Activated CD8-positive, alpha-beta T cell treated with anti-CD3 and anti-CD28 coated beads for 36 hours (primary cell): ENCODE data around the gene AOPEP. TPM values are rescaled to one million over a fixed set of nuclear protein-coding genes. Genes with fewer than 3 reads are reported as not detected.
A peak's percentile ranks its signal among the peaks of the same experiment; 100 is the strongest.

ENCODE experiments used
- ATAC-seq: fragments of 200-7000 bp; cut with Tn5 transposase; one replicate; pipeline ENCODE4 v1.10.0; 2021; ENCODE audit warnings: mild to moderate bottlenecking, moderate library complexity
- CTCF ChIA-PET: fragments of 350-600 bp; sonication (Branson Sonifier 250); formaldehyde crosslinking; loops from one replicate; lab custom pipeline; 2021; ENCODE audit warnings: antibody characterized with exemption; lab: Charles Lee
- POLR2A ChIA-PET: fragments of 350-600 bp; sonication (Branson Sonifier 250); formaldehyde crosslinking; loops from one replicate; lab custom pipeline; 2021; ENCODE audit warnings: antibody characterized with exemption; lab: Charles Lee
- DNase-seq: peaks from one replicate; pipeline ENCODE4 v3.0.0-alpha.2; 2020
- H3K27ac Mint-ChIP-seq: one replicate; pipeline ENCODE4 v1.8.0; 2021; ENCODE audit warnings: mild to moderate bottlenecking, mixed read lengths
- H3K27me3 Mint-ChIP-seq: one replicate; pipeline ENCODE4 v1.8.0; 2021; ENCODE audit warnings: mixed read lengths
- H3K36me3 Mint-ChIP-seq: one replicate; pipeline ENCODE4 v1.8.0; 2021; ENCODE audit warnings: low read depth, mixed read lengths
- H3K4me1 Mint-ChIP-seq: one replicate; pipeline ENCODE4 v1.8.0; 2021; ENCODE audit warnings: low read depth, mixed read lengths
- H3K4me3 Mint-ChIP-seq: one replicate; pipeline ENCODE4 v1.8.0; 2021; ENCODE audit warnings: mild to moderate bottlenecking, moderate library complexity, mixed read lengths
- H3K9me3 Mint-ChIP-seq: one replicate; pipeline ENCODE4 v1.8.0; 2021; ENCODE audit warnings: mixed read lengths
- intact Hi-C: fragments of 100-400 bp; cut with micrococcal nuclease; formaldehyde crosslinking; loops from one replicate; pipeline ENCODE4 v1.10.0; 2022
- total RNA-seq, 2 experiments: library from RNA; stranded (reverse); gene quantifications; one replicate each; pipeline ENCODE4 v1.2.3, GENCODE V29; 2021
- TF ChIP-seq, protein P1 (sequence below): fragments of 200-600 bp; IDR thresholded peaks from one replicate; pipeline ENCODE4 v1.8.0; 2022; ENCODE audit warnings: antibody characterized with exemption, mild to moderate bottlenecking

AOPEP gene
- total RNA-seq, 2 experiments from 2014 or later: 7.1 to 8.7 TPM

DNA sequence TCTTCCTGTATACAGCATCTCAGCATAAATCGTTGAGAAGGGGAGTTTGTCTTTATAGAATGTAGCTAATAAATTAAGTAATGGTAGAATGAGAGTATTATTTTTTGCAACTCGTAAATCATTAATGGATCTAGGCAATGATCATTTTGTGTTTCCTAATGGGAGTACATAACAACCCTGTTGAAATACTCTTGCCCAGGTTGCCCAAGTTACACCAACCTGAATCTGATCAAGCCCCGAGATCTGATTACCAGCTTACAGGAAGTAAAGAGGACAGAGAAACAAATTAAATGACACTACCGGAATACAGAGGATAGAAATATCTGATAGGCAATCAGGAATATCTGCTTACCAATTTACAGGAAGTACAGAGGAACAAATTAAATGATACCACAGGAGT is 107.3 kb downstream of the AOPEP start:
- CTCF ChIA-PET: interaction anchor here (1.8 kb wide), 1 partner anchor 16 kb away, joined by 3 read pairs; no protein-coding TSS in a partner anchor
- DNase-seq (no peak), ATAC-seq (no peak)
- no peaks in the 10 kb centered on the region for H3K4me1 Mint-ChIP-seq
- intact Hi-C loops: no loop called here
- H3K27ac Mint-ChIP-seq: no peak overlapping the region
- no peaks in the 10 kb centered on the region for H3K27me3 Mint-ChIP-seq
- H3K36me3 Mint-ChIP-seq: peaks cover 8% of the 10 kb centered on the region
- TF ChIP-seq, protein P1, sequence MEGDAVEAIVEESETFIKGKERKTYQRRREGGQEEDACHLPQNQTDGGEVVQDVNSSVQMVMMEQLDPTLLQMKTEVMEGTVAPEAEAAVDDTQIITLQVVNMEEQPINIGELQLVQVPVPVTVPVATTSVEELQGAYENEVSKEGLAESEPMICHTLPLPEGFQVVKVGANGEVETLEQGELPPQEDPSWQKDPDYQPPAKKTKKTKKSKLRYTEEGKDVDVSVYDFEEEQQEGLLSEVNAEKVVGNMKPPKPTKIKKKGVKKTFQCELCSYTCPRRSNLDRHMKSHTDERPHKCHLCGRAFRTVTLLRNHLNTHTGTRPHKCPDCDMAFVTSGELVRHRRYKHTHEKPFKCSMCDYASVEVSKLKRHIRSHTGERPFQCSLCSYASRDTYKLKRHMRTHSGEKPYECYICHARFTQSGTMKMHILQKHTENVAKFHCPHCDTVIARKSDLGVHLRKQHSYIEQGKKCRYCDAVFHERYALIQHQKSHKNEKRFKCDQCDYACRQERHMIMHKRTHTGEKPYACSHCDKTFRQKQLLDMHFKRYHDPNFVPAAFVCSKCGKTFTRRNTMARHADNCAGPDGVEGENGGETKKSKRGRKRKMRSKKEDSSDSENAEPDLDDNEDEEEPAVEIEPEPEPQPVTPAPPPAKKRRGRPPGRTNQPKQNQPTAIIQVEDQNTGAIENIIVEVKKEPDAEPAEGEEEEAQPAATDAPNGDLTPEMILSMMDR: no peak
- POLR2A ChIA-PET: no interaction called here
- H3K9me3 Mint-ChIP-seq: peaks cover 9% of the 10 kb centered on the region
- H3K4me3 Mint-ChIP-seq: no peak overlapping the region

DNA sequence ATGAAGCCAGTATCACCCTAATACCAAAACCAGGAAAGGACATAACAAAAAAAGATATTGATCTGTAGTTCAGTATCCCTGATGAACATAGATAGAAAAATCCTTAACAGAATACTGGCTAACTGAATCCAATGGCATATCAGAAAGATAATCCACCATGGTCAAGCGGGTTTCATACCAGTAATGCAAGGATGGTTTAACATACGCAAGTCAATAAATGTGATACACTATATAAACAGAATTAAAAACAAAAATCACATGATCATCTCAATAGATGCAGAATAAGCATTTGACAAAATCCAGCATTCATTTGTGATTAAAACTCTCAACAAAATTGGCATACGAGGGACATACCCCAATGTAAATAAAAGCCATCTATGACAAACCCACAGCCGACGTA is 110.9 kb downstream of the AOPEP start:
- ATAC-seq (no peak), DNase-seq (no peak)
- intact Hi-C loops: no loop called here
- TF ChIP-seq, protein P1: no peak
- ChIA-PET POLR2A (no interaction called here), CTCF (interaction anchor here (0.7 kb wide), 1 partner anchor 225 kb away, joined by 3 read pairs; no protein-coding TSS in a partner anchor)
- H3K27ac Mint-ChIP-seq: no peak overlapping the region
- H3K9me3 Mint-ChIP-seq: peaks cover 13% of the 10 kb centered on the region
- H3K27me3 Mint-ChIP-seq: no peaks in the 10 kb centered on the region
- peaks cover 15% of the 10 kb centered on the region for H3K36me3 Mint-ChIP-seq
- H3K4me1 Mint-ChIP-seq: peaks cover 18% of the 10 kb centered on the region
- no peak overlapping the region for H3K4me3 Mint-ChIP-seq

DNA sequence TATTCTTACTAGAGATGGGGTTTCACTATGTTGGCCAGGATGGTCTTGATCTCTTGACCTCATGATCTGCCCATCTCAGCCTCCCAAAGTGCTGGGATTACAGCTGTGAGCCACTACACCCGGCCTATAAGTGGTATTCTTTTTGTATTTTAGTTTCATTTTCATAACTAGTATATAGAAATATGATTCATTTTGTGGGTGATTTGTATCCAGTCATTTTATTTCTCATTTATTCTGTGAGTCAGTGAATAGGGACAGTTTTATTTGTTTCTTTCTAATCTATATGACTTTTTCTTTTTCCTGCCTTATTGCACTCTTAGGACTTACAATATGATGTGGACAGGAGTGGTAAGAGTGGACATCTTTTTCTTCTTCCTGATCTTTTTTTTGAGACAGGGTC is 112.9 kb downstream of the AOPEP start:
- peaks cover 15% of the 10 kb centered on the region for H3K36me3 Mint-ChIP-seq
- TF ChIP-seq, protein P1: no peak
- DNase-seq: peak; percentile 23
- no peaks in the 10 kb centered on the region for H3K27me3 Mint-ChIP-seq
- intact Hi-C loops: no loop called here
- ChIA-PET CTCF (no interaction called here), POLR2A (interaction anchor here (0.7 kb wide), 2 partner anchors 21 to 68 kb away, joined by 3 read pairs; no protein-coding TSS in a partner anchor)
- ATAC-seq: peak; percentile 90
- peaks cover 24% of the 10 kb centered on the region for H3K4me1 Mint-ChIP-seq
- H3K4me3 Mint-ChIP-seq: no peak overlapping the region
- H3K27ac Mint-ChIP-seq: peak overlapping the region; percentile 32
- H3K9me3 Mint-ChIP-seq: peaks cover 13% of the 10 kb centered on the region

DNA sequence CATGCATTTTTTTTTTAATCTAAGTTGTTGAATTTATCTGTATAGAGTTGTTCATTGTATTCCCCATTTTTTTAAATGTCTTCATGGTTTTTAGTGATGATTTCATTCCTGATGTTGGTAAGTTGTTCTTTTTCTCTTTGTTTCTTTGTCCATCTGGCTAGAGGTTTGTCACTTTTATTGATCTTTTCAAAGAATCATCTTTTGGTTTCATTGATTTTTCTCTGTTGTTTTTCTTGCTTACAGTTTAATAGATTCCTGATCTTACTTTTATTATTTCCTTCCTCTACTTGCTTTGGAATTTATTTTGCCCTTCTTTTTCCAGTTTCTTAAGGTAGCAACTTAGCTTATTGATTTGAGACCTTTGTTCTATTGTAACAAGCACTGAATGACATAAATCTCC is 114.2 kb downstream of the AOPEP start:
- Mint-ChIP-seq H3K4me1 (peaks cover 24% of the 10 kb centered on the region), H3K4me3 (no peak overlapping the region), H3K27ac (no peak overlapping the region), H3K9me3 (peaks cover 13% of the 10 kb centered on the region), H3K36me3 (peaks cover 15% of the 10 kb centered on the region), H3K27me3 (no peaks in the 10 kb centered on the region)
- ChIA-PET CTCF (no interaction called here), POLR2A (interaction anchor here (0.9 kb wide), 1 partner anchor 36 kb away, joined by 5 read pairs; no protein-coding TSS in a partner anchor)
- intact Hi-C loops: no loop called here
- TF ChIP-seq, protein P1: no peak
- DNase-seq: no peak
- ATAC-seq: no peak

DNA sequence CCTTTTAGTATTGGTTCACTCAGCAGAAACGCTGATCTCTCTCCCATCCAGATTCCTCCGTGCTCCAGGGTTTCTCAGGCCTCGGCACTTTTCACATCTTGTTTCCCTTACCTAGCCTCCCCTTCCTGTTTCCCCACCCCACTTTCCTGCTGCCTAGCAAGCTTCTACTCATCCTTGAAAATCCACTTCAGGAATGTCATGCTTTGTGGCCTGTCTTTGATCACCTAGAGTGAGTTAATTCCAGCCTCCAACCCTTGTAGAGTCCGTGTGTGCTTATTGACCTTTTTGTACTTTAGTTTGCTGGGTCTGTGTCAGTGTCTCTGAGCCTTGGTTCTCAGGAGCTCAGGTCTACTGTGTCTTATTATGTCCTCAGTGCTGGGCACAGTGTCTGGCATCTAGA is 116.6 kb downstream of the AOPEP start:
- H3K36me3 Mint-ChIP-seq: peaks cover 18% of the 10 kb centered on the region
- POLR2A ChIA-PET: no interaction called here
- no peaks in the 10 kb centered on the region for H3K27me3 Mint-ChIP-seq
- CTCF ChIA-PET: no interaction called here
- ATAC-seq (no peak), DNase-seq (no peak)
- H3K9me3 Mint-ChIP-seq: peaks cover 10% of the 10 kb centered on the region
- intact Hi-C loops: no loop called here
- no peak overlapping the region for H3K4me3 Mint-ChIP-seq
- TF ChIP-seq, protein P1: no peak
- no peak overlapping the region for H3K27ac Mint-ChIP-seq
- H3K4me1 Mint-ChIP-seq: peaks cover 36% of the 10 kb centered on the region
